GM12801 (cell line): ENCODE measurements around the gene RAD21L1.

Source experiments
- CTCF ChIP-seq: IDR thresholded peaks from one replicate; pipeline ENCODE4 v1.5.1; 2011; ENCODE audit warnings: control low read depth; ENCODE audit not compliant: insufficient read length; ENCODE audit errors: extremely low read depth

RAD21L1 gene

DNA sequence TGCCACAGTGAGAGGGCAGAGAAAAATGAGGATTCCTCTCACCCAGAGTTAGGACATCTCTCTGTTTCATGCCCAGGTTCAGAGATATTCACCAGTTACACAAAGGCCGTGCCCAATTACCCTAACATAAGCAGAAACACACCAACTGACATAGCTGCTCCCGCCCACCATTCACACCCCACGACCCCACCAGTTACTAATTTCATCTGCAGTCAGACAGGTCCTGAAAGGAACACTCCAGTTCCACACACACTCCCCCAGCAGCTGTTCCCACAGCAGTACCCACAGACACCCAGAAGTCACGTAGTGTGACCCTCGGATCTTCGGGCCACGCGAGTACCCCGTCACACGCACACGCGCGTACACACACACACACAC is 41.6 kb upstream of the RAD21L1 start:
- no peak for TF ChIP-seq CTCF

DNA sequence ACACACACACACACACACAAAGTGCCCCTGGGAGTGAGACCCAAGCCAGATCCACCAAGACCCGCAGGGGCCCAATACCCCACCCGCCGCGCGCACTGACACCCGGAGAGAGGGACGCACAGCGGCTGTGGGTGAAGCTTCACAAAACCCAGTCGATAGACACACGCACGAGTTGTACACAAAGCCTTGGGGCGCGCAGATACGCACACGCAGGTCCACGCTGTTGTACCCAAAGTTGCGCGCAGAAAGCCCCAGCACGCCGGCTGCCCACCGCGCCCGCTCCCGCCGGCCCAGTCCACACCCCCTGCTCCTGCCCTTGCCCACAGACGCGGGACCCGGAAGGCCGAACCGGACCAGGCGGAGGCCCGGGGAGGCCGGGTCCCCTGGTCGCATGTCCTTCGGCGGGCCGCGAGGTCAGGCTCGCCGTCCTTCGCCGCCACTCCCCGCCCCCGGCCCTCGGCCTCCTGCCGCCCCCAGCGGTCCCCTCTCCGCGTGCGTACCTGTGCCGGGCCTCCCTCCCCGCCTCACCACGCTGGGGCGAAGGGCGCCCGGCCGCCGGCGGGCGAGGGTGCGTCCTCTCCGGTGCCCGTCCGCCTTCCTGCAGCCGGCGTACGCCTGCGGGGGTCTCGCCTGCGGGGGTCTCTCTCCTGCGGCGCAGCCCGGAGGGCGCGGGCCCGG is 41.1 kb upstream of the RAD21L1 start, which contains the start of gene TMEM74B:
TSS of gene TMEM74B (minus strand) at position 344 of the 678 bp plus-strand sequence. CDS start 1,180 bp downstream, outside the sequence.
- TF ChIP-seq CTCF: no peak

GRCh38 chr20:1185316-1185741 is 40.5 kb upstream of the RAD21L1 start:
- TF ChIP-seq CTCF: no peak

- no peak for TF ChIP-seq CTCF
Observed at GRCh38 chr20:1185790-1186334, 40.0 kb upstream of the RAD21L1 start.

GRCh38 chr20:1186367-1186991 is 39.4 kb upstream of the RAD21L1 start:
- TF ChIP-seq CTCF: no peak

DNA sequence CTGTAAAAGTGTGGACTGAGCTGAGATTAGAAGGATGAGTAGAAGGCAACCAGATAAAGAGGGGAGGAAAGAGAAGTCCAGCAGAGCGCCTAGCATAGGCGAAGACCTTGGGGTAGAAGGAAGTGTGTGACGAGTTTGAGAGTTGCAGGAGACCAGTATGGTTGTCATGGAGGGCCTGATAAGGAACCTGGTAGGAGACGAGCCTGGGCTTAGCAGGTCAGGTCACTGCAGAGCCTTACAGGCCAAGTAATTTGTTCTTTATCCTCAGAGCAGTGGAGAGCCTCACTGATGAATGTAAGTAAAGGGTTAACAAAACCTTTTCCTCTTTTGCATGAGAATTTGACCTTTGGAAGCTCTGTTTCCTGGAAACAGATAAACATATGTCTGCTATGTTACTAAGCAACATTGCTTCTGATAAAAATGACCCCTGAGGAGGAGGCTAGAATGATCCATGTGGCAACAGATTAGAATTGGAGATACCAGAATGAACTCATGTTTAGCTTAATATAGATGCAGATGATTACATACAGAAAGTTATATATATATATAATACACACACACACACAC is 38.2 kb upstream of the RAD21L1 start:
- no peak for TF ChIP-seq CTCF

DNA sequence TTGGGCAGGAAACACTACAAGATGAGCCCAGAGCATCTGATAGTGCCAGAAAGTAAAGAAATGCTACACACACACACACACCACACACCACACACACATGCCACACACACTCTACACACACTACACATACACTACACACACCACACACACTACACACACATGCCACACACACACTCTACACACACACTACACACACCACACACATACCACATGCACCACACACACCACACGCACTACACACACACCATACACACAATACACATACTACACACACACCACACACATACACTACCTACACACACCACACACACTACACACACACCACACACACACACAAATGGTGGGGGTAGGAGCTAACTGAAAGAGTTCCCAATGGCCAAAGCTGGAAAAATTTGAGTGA is 37.5 kb upstream of the RAD21L1 start:
- no peak for TF ChIP-seq CTCF
